ENCODE results near the gene C11orf86.
"Not testable (repeated sequence)": the region's sequence is repeated elsewhere in the genome, so short reads cannot be mapped to it uniquely, and the experiment has no call there.

The C11orf86 gene, protein sequence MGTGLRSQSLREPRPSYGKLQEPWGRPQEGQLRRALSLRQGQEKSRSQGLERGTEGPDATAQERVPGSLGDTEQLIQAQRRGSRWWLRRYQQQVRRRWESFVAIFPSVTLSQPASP

DNA sequence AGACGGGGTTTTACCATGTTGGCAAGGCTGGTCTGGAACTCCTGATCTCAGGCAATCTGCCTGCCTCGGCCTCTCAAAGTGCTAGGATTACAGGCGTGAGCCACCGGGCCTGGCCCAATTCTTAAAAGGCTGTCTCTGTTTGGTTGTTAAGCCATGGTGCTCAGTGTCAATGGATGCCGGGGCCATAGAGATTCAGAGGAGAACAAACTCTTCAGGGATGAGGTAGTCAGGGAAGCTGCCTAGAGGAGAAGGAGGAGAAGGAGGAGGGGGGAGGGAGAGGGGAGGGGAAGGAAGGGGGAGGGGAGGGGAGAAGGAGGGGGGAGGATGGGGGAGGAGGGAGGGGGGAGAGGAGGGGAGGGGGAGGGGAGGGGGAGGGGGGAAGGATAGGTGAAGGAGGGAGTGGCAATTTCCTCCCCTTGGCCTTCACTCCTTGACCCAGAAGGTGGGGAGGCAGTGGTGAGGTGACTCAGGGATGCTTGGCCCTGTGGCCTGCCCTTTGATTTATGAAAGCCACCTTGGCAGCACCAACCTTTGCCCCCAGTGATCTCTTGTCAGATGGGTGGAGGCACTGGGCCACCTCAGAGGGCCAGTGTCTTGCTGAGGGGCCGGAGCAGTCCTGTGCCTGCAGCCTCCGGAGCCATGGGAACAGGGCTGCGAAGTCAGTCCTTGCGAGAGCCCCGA, at the start of gene C11orf86:
TSS of gene C11orf86 (plus strand) at position 581 of the 681 bp plus-strand sequence. CDS start at position 640, 59 bp downstream.
- DNase-seq: no peak

DNA sequence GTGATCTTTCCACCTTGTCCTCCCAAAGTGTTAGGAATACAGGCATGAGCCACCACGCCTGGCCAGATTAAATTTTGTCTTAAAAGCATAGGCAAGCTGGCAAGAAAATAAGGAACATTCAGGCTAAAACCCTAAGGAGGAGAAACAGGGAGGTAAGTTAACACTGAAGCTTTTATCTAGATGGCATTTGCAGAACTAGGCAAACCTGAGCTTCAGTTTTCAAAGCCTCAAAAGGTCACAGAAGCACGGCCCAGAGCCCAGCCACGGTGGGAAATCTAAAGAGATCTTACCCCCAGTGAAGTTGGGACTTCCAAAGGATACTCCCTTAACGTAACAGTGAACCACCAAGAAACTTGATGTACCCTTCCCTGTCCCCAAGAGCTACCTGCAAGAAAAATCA, 45.4 kb upstream of the C11orf86 start:
- no peak for DNase-seq

- DNase-seq: no peak
Observed at GRCh38 chr11:66932543-66932942, 42.6 kb upstream of the C11orf86 start.

GRCh38 chr11:66933531-66933930, 41.6 kb upstream of the C11orf86 start:
- no peak for DNase-seq

GRCh38 chr11:66934950-66935779, 39.9 kb upstream of the C11orf86 start:
- peak; percentile 96 for DNase-seq

DNA sequence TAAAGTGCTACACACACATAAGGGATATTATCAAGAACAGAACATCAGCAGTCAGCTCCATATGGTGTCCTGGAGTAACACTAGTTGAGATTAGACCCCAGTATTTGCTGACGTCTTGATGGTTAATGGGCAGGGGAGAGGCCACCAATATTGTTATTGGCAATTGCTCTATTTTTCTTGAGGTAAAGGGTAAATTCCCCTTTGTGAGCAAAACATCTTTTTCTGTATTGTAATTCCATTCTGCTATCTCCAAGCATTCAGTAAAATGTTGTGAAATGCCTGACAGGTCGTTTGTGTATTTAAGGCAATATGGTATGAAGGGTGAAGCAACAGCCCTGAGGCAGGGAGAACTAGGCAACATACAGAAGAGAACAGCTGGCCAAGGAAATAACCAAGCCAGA, 38.8 kb upstream of the C11orf86 start:
- peak; percentile 64 for DNase-seq

GRCh38 chr11:66937193-66937733, 37.8 kb upstream of the C11orf86 start:
- no peak for DNase-seq

DNA sequence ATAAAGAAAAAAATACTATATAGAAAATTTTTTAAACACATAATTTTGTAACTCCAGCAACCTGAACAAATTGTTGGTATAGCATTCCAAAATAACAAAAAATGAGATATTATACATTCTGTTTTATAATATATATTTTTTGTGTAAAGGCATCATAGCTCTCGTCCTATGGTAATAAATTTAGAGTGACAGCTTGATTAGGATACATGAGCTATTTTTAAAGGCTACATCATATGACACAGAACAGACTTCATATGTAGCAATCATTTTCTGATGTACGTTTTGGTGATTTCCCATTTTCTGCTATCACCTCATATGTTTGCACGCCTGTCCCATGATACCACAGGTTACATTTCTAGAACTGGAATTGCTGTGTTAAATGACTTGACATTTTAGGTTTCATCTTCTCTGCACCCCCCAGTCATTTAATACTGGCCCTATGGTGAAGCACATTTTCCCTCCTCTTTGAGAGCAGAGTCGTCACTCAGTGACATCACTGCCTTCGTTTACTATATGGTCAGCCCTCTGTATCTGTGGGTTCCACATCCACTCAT, 36.4 kb upstream of the C11orf86 start:
- DNase-seq: no peak

DNA sequence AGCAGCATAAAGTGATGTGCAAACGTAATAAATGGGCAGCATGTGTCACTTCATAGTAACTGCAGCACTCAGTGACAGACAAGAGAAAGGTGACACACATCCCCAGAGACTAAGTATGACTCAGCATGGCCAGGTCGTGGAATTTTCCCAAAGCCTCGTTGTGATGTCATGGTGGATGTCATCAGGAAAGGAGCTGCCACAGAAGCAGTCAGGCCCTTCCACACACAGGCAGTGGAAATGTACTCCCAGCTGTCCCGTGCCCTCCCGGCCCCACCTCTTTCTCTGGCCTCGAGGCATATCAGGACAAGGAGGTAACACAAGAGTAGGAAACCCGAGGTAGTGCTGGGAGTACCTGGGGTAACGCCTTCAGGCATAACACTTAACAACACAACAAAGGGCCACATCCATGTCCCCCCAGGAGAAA, 25.0 kb upstream of the C11orf86 start:
- no peak for DNase-seq

GRCh38 chr11:66951135-66951534, 24.0 kb upstream of the C11orf86 start:
- no peak for DNase-seq

DNA sequence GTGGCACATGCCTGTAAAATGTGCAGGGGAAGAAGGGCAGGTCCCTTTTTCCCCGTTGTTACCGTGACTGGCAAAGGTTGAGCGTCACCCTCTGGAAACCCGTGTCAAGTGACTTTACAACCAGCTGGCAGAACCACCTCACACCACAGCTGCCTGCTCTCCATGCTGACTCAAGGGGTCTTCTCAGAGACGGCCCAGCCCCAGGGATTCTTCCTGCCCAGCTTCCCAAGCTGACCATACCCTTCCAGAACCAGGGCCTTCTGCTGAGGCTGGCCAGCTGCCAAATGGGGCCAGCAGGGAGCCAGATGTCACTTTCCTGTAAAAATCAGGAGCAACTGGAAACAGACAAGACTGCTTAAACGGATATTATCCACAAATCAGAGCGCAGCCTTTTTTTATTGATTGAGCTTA, 23.2 kb upstream of the C11orf86 start:
- DNase-seq: no peak

DNA sequence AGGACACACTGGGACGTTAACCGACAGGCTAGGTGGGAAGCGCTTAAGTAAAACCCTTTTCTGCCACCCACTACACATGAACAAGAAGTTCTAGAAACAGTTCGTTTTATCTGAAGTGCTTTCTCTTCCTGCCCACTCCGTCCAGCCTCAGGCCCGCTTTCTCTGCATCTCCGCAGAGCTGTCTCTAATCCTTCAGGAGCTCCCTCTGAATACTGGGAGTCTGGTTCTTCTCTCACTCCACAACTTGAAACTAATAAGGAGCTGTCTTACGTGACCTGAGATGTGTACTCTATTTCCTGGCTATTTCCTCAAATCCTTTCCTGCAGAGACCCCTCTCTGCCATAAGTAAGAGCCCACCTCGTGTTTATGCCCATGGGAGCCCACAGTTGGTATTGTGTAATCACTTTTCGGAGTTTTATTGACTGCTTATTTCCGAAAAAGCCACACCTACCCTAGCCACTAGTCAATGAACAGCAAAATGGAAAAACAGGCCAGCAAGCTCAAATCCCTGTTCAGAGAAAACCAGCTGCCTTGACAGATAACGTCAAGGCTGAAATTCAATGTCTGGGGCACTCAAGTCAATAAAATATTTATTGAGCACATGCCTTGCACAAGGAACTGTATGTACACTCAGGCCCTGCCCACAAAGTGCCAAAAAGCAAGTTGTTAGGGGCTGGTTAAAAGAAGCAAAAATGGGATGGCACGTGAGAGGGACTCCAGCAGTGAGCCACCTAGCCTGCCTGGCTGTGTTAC, 21.8 kb upstream of the C11orf86 start:
- no peak for DNase-seq

DNA sequence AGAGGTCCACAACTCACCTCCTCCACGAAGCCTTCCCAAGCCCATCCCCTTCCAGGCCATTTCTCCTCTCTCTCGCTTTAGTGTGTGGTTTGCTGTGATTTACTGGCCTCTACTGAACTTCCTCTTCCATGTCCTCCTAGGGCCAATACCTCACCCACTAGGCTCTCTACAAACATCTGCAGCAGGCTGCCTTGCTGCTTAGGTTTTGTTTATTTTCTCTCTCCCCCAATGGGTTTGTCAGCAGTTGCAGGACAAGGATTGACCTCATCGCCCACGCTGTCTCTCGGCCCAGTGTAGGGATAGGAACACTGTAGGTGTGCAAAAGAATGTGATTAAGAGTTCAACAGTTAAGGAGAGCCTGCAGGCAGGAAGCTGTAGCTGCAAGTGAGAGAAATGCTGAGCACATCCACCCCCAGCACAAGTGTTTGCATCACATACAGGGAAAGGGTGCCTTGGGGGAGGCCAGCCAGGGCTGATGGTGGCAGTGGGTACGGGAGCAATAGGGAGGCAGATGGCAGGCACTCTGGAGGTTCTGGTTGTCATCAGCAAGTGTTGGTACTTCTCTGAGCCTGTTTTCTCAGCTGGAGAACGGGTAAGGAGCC, 18.3 kb upstream of the C11orf86 start:
- no peak for DNase-seq

DNA sequence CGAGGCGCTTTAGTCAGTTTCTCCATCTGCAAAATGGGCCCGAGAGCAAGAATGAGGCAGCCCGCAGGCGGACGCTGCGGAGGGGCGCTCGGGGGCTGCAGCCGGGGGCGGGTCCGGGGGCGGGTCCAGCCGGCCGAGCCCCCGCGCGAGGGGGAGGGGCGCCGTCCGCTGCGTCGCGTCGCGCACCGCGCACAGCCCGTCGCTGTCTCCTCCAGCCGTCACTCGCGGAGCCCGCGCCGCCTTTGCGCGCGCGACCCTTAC, 17.2 kb upstream of the C11orf86 start:
- DNase-seq: no peak

GRCh38 chr11:66958232-66958955, 16.7 kb upstream of the C11orf86 start, which contains the start of gene PC:
Gene PC (minus strand): TSS chr11:66958383. CDS start chr11:66872159, 86,224 bp downstream.
- DNase-seq: peak; percentile 99

GRCh38 chr11:66958956-66959274, 16.2 kb upstream of the C11orf86 start:
- no peak for DNase-seq

- not testable (repeated sequence) for DNase-seq
Observed at GRCh38 chr11:66961691-66962213, 13.4 kb upstream of the C11orf86 start.

DNA sequence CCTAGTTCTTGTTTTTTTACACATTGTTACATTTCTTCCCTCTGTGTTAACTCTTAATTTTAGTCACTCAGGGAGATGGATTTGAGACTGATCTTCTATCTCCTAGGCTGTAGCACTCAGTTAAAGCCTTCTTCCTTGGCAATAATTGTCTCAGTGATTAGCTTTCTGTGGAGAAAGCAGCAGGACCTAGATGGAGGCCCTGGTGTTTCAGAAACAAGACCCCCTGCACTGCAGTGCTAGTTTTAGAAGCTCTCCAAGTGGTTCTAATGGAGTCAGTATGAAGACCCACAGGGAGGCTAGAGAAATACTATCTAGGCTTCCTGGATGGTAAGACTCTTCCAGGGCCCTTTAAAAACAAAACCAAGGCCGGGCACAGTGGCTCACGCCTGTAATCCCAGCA, 12.9 kb upstream of the C11orf86 start:
- DNase-seq: no peak

- DNase-seq: no peak
Observed at GRCh38 chr11:66962801-66963200, 12.3 kb upstream of the C11orf86 start.

GRCh38 chr11:66964495-66964894, 10.6 kb upstream of the C11orf86 start:
- DNase-seq: no peak

- no peak for DNase-seq
Observed at GRCh38 chr11:66966351-66966750, 8.8 kb upstream of the C11orf86 start.
